ENCODE measurements around the gene ZNF883.
A peak's percentile ranks its signal among the peaks of the same experiment; 100 is the strongest.

The ZNF883 gene

GRCh38 chr9:112917987-112918362 lies 94.0 kb downstream of the ZNF883 start:
- Histone ChIP-seq H3K18ac (ENCODE audit: low read length) (no peak overlapping the region), H2BK5ac (ENCODE audit: low read depth, low read length, poor library complexity) (no peak overlapping the region), H3K9me3 (ENCODE audit: insufficient read depth, low read depth, low read length) (no peaks in the 10 kb centered on the region), H4K91ac (ENCODE audit: low read depth, low read length) (no peak overlapping the region), H3K4me1 (ENCODE audit: control insufficient read depth in 1 of 2, insufficient read depth in 2 of 2, low read length in 2 of 2) (no peaks in the 10 kb centered on the region), H2BK12ac (ENCODE audit: low read length) (no peak overlapping the region), H3K27me3 (ENCODE audit: insufficient read depth, low read length) (no peaks in the 10 kb centered on the region), H3K4me2 (ENCODE audit: low read length) (no peak overlapping the region), H3K4ac (ENCODE audit: low read depth, low read length) (no peak overlapping the region), H3K9ac (ENCODE audit: low read length) (no peak overlapping the region), H4K12ac (ENCODE audit: low read depth, low read length) (no peak overlapping the region), H2BK120ac (ENCODE audit: insufficient read depth, low read length, poor library complexity) (no peak overlapping the region), H2AFZ (ENCODE audit: insufficient read depth, low read length, poor library complexity) (no peak overlapping the region), H4K8ac (ENCODE audit: low read depth, low read length) (no peak overlapping the region), H3K79me2 (ENCODE audit: control insufficient read depth, insufficient read depth, low read length, poor library complexity) (no peaks in the 10 kb centered on the region), H2AK5ac (ENCODE audit: low read length) (no peak overlapping the region), H3K27ac (ENCODE audit: low read depth, low read length) (no peak overlapping the region), H3K36me3 (ENCODE audit: control insufficient read depth in 1 of 2, insufficient read depth in 2 of 2, low read length in 2 of 2) (no peaks in the 10 kb centered on the region), H3K4me3 (ENCODE audit: low read depth, low read length) (no peak overlapping the region), H3K23ac (ENCODE audit: low read length) (no peak overlapping the region), H3K14ac (ENCODE audit: low read length) (no peak overlapping the region), H3K79me1 (ENCODE audit: low read length) (no peaks in the 10 kb centered on the region)
- WGBS (ENCODE audit: extremely low coverage, insufficient coverage, insufficient read length) = no CpG with 5 or more reads among the region's 1 CpG
- no peak for DNase-seq

GRCh38 chr9:112917047-112917986 lies 94.7 kb downstream of the ZNF883 start:
- Histone ChIP-seq H2BK5ac (ENCODE audit: low read depth, low read length, poor library complexity) (no peak overlapping the region), H3K4ac (ENCODE audit: low read depth, low read length) (no peak overlapping the region), H3K27me3 (ENCODE audit: insufficient read depth, low read length) (no peaks in the 10 kb centered on the region), H3K18ac (ENCODE audit: low read length) (no peak overlapping the region), H2AFZ (ENCODE audit: insufficient read depth, low read length, poor library complexity) (no peak overlapping the region), H3K4me2 (ENCODE audit: low read length) (no peak overlapping the region), H2BK12ac (ENCODE audit: low read length) (no peak overlapping the region), H4K91ac (ENCODE audit: low read depth, low read length) (no peak overlapping the region), H3K79me2 (ENCODE audit: control insufficient read depth, insufficient read depth, low read length, poor library complexity) (no peaks in the 10 kb centered on the region), H3K4me1 (ENCODE audit: control insufficient read depth in 1 of 2, insufficient read depth in 2 of 2, low read length in 2 of 2) (no peaks in the 10 kb centered on the region), H2AK5ac (ENCODE audit: low read length) (no peak overlapping the region), H4K12ac (ENCODE audit: low read depth, low read length) (no peak overlapping the region), H3K27ac (ENCODE audit: low read depth, low read length) (no peak overlapping the region), H3K36me3 (ENCODE audit: control insufficient read depth in 1 of 2, insufficient read depth in 2 of 2, low read length in 2 of 2) (no peaks in the 10 kb centered on the region), H3K4me3 (ENCODE audit: low read depth, low read length) (no peak overlapping the region), H2BK120ac (ENCODE audit: insufficient read depth, low read length, poor library complexity) (no peak overlapping the region), H3K14ac (ENCODE audit: low read length) (no peak overlapping the region), H3K23ac (ENCODE audit: low read length) (no peak overlapping the region), H3K9me3 (ENCODE audit: insufficient read depth, low read depth, low read length) (no peaks in the 10 kb centered on the region), H3K9ac (ENCODE audit: low read length) (no peak overlapping the region), H3K79me1 (ENCODE audit: low read length) (no peaks in the 10 kb centered on the region), H4K8ac (ENCODE audit: low read depth, low read length) (no peak overlapping the region)
- DNase-seq = peak in 1 of 2 donors; percentile 76
- WGBS (ENCODE audit: extremely low coverage, insufficient coverage, insufficient read length) = no CpG with 5 or more reads among the region's 1 CpG

GRCh38 chr9:112914524-112914923 lies 97.5 kb downstream of the ZNF883 start:
- H2BK12ac ChIP-seq (ENCODE audit: low read length) = no peak overlapping the region
- H3K18ac ChIP-seq (ENCODE audit: low read length) = no peak overlapping the region
- no peak overlapping the region for H4K91ac ChIP-seq (ENCODE audit: low read depth, low read length)
- H3K27me3 ChIP-seq (ENCODE audit: insufficient read depth, low read length) = no peaks in the 10 kb centered on the region
- H3K9ac ChIP-seq (ENCODE audit: low read length) = no peak overlapping the region
- no peak overlapping the region for H3K14ac ChIP-seq (ENCODE audit: low read length)
- no peaks in the 10 kb centered on the region for H3K79me2 ChIP-seq (ENCODE audit: control insufficient read depth, insufficient read depth, low read length, poor library complexity)
- DNase-seq = no peak
- H3K4me3 ChIP-seq (ENCODE audit: low read depth, low read length) = no peak overlapping the region
- no peak overlapping the region for H2BK120ac ChIP-seq (ENCODE audit: insufficient read depth, low read length, poor library complexity)
- no peak overlapping the region for H4K8ac ChIP-seq (ENCODE audit: low read depth, low read length)
- H3K4ac ChIP-seq (ENCODE audit: low read depth, low read length) = no peak overlapping the region
- H2BK5ac ChIP-seq (ENCODE audit: low read depth, low read length, poor library complexity) = no peak overlapping the region
- no peak overlapping the region for H3K27ac ChIP-seq (ENCODE audit: low read depth, low read length)
- WGBS (ENCODE audit: extremely low coverage, insufficient coverage, insufficient read length) = no CpG with 5 or more reads among the region's 2 CpGs
- no peak overlapping the region for H3K23ac ChIP-seq (ENCODE audit: low read length)
- H3K4me1 ChIP-seq (ENCODE audit: control insufficient read depth in 1 of 2, insufficient read depth in 2 of 2, low read length in 2 of 2) = no peaks in the 10 kb centered on the region
- H3K79me1 ChIP-seq (ENCODE audit: low read length) = no peaks in the 10 kb centered on the region
- no peaks in the 10 kb centered on the region for H3K9me3 ChIP-seq (ENCODE audit: insufficient read depth, low read depth, low read length)
- H3K4me2 ChIP-seq (ENCODE audit: low read length) = no peak overlapping the region
- no peak overlapping the region for H2AFZ ChIP-seq (ENCODE audit: insufficient read depth, low read length, poor library complexity)
- H3K36me3 ChIP-seq (ENCODE audit: control insufficient read depth in 1 of 2, insufficient read depth in 2 of 2, low read length in 2 of 2) = no peaks in the 10 kb centered on the region
- H4K12ac ChIP-seq (ENCODE audit: low read depth, low read length) = no peak overlapping the region
- H2AK5ac ChIP-seq (ENCODE audit: low read length) = no peak overlapping the region

- no peaks in the 10 kb centered on the region for H3K79me2 ChIP-seq (ENCODE audit: control insufficient read depth, insufficient read depth, low read length, poor library complexity)
- WGBS (ENCODE audit: extremely low coverage, insufficient coverage, insufficient read length) = no CpG with 5 or more reads among the region's 4 CpGs
- no peak overlapping the region for H3K18ac ChIP-seq (ENCODE audit: low read length)
Measured at GRCh38 chr9:112913326-112913725, 98.7 kb downstream of the ZNF883 start.

More at GRCh38 chr9:112913326-112913725, 98.7 kb downstream of the ZNF883 start:
- Histone ChIP-seq H2BK120ac (ENCODE audit: insufficient read depth, low read length, poor library complexity) (no peak overlapping the region), H2AFZ (ENCODE audit: insufficient read depth, low read length, poor library complexity) (no peak overlapping the region), H3K23ac (ENCODE audit: low read length) (no peak overlapping the region), H3K9me3 (ENCODE audit: insufficient read depth, low read depth, low read length) (no peaks in the 10 kb centered on the region), H3K27ac (ENCODE audit: low read depth, low read length) (no peak overlapping the region), H3K79me1 (ENCODE audit: low read length) (no peaks in the 10 kb centered on the region), H3K4me1 (ENCODE audit: control insufficient read depth in 1 of 2, insufficient read depth in 2 of 2, low read length in 2 of 2) (no peaks in the 10 kb centered on the region), H3K9ac (ENCODE audit: low read length) (no peak overlapping the region), H3K4me3 (ENCODE audit: low read depth, low read length) (no peak overlapping the region), H2BK5ac (ENCODE audit: low read depth, low read length, poor library complexity) (no peak overlapping the region), H4K91ac (ENCODE audit: low read depth, low read length) (no peak overlapping the region), H3K36me3 (ENCODE audit: control insufficient read depth in 1 of 2, insufficient read depth in 2 of 2, low read length in 2 of 2) (no peaks in the 10 kb centered on the region), H2AK5ac (ENCODE audit: low read length) (no peak overlapping the region), H2BK12ac (ENCODE audit: low read length) (no peak overlapping the region), H3K4ac (ENCODE audit: low read depth, low read length) (no peak overlapping the region), H3K14ac (ENCODE audit: low read length) (no peak overlapping the region), H4K12ac (ENCODE audit: low read depth, low read length) (no peak overlapping the region), H3K27me3 (ENCODE audit: insufficient read depth, low read length) (no peaks in the 10 kb centered on the region), H4K8ac (ENCODE audit: low read depth, low read length) (no peak overlapping the region), H3K4me2 (ENCODE audit: low read length) (no peak overlapping the region)
- DNase-seq = no peak
